ENCODE measurements around the gene RIC3. TPM values are rescaled to one million over a fixed set of nuclear protein-coding genes. Genes with fewer than 3 reads are reported as not detected.

RIC3 gene
- total RNA-seq, 1 donor from 2014 or later = 23.1 TPM

DNA sequence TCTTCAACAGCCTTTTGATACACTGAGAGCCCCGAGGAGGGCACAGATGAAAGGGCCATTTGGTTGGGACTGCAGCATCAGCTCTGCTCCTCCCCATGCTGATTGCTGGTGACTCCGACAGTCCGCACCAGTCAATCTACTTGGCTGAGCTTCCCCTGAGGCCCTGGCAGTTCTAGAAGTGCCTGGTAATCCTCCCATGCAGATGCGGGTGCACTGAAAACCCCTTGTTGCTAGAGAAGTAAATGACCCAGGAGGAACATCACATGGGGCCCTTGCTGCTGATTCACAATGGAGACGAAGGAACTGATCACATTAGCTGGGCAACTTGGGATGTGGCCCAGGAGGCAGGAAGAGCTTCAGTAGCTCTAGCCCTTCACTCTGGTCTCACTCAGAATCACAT is 35.2 kb upstream of the RIC3 start:
- peaks cover 1% of the 10 kb centered on the region for H3K4me1 Mint-ChIP-seq (ENCODE audit: low read depth)
- no peak for TF ChIP-seq CTCF (IDR thresholded peaks at IDR 0.05; ENCODE audit: unreplicated experiment)
- no peaks in the 10 kb centered on the region for H3K36me3 Mint-ChIP-seq (ENCODE audit: insufficient read depth)
- no peak overlapping the region for H3K4me3 Mint-ChIP-seq (ENCODE audit: low read depth)
- no peak for DNase-seq (ENCODE audit: low spot score, unreplicated experiment)
- no peaks in the 10 kb centered on the region for H3K9me3 Mint-ChIP-seq (ENCODE audit: low read depth)
- no peak overlapping the region for H3K27ac Mint-ChIP-seq
- H3K27me3 Mint-ChIP-seq = peaks cover 21% of the 10 kb centered on the region

GRCh38 chr11:8203414-8203715 is 34.5 kb upstream of the RIC3 start:
- Mint-ChIP-seq H3K27ac (no peak overlapping the region), H3K4me1 (ENCODE audit: low read depth) (peaks cover 1% of the 10 kb centered on the region), H3K36me3 (ENCODE audit: insufficient read depth) (no peaks in the 10 kb centered on the region), H3K27me3 (peaks cover 27% of the 10 kb centered on the region), H3K4me3 (ENCODE audit: low read depth) (no peak overlapping the region), H3K9me3 (ENCODE audit: low read depth) (no peaks in the 10 kb centered on the region)
- TF ChIP-seq CTCF (IDR thresholded peaks at IDR 0.05; ENCODE audit: unreplicated experiment) = no peak
- no peak for DNase-seq (ENCODE audit: low spot score, unreplicated experiment)

DNA sequence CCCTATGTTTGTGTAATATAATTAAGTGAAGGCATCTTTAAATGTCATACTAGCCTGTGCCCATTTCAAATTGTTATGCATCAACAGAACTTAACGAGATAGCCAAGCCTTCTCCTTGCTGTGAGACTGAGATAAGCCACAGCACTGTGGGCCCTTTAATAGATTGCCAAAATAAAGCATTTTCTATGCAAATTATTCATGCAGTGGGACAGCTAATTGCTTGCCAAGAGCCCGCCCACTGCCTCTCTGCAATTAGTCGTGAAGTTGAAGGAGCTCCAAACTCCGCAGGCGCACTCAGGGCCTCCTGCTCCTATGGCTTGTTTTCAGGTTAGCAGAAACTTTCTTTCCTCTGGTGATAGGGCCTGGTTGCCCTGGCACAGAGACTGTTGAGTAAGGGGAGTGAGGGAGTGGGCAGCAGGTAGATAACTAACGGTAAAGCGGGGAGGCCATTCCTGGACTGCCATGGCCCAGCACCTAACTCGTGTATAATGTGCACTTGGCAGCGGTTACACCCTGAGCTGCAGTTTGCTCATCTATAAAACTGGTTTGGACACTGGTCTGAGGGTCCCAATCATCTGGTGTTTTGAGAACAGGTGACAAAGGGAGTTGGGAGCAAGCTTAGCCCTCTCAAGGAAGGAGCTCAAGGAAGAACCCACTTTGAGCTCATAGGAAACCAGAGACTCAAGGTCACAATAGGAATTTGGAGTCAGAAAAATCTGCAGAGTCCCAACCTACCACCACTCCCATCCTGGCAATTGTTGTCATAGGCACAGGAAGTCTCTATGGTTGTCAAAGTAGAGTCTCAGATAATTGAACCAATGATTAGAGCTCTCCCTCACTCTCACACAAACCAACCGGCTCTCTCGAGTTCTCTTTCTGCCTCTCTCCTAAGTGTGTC is 33.9 kb upstream of the RIC3 start:
- no peaks in the 10 kb centered on the region for H3K36me3 Mint-ChIP-seq (ENCODE audit: insufficient read depth)
- DNase-seq (ENCODE audit: low spot score, unreplicated experiment) = no peak

DNA sequence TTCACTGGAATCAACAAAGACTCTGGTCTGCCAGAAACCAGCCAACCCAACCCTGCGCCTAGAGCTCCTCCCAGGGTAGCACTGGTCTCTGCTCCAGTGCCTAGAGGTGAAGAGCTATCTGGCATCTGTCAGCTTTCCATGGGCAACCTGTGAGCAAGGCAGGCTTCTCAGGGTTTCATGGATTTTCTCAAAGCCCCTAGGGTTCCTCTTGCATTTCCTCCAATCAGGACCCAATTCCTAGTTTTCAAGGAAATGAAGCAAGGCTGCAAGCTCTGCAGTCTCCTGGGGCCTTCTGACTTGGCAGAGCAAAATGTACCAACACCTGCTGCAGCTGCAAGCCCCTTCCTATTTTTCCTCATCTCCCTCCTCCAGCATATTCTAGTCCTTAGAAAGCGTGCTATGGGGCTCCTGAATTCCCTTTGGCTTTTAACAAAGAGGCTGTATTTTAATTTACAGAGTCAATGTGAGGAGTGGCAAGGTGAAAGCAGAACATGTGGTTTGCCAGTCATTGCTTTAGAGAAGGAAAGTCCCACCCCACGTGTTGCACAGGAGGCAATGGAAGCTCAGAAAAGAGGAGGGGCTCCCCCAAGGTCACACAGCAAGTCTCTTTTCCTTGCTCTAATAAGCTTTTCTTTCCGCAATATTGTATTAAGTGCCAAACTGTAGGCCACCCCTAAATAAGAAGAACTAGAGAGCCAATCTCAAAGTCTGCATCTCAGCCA is 33.0 kb upstream of the RIC3 start:
- Mint-ChIP-seq H3K9me3 (ENCODE audit: low read depth) (no peaks in the 10 kb centered on the region), H3K27me3 (peaks cover 33% of the 10 kb centered on the region), H3K4me3 (ENCODE audit: low read depth) (no peak overlapping the region)

More for the DNA sequence above, 33.9 kb upstream of the RIC3 start:
- H3K27me3 Mint-ChIP-seq = peaks cover 28% of the 10 kb centered on the region
- H3K4me1 Mint-ChIP-seq (ENCODE audit: low read depth) = peaks cover 1% of the 10 kb centered on the region
- no peak overlapping the region for H3K27ac Mint-ChIP-seq
- H3K4me3 Mint-ChIP-seq (ENCODE audit: low read depth) = no peak overlapping the region
- H3K9me3 Mint-ChIP-seq (ENCODE audit: low read depth) = no peaks in the 10 kb centered on the region
- no peak for TF ChIP-seq CTCF (IDR thresholded peaks at IDR 0.05; ENCODE audit: unreplicated experiment)

More for the DNA sequence above, 33.0 kb upstream of the RIC3 start:
- TF ChIP-seq CTCF (IDR thresholded peaks at IDR 0.05; ENCODE audit: unreplicated experiment) = no peak
- no peak for DNase-seq (ENCODE audit: low spot score, unreplicated experiment)
- H3K27ac Mint-ChIP-seq = no peak overlapping the region
- H3K36me3 Mint-ChIP-seq (ENCODE audit: insufficient read depth) = no peaks in the 10 kb centered on the region
- H3K4me1 Mint-ChIP-seq (ENCODE audit: low read depth) = peaks cover under 1% of the 10 kb centered on the region
